ENCODE data around the gene C10orf105. TPM values are rescaled to one million over a fixed set of nuclear protein-coding genes. Genes with fewer than 3 reads are reported as not detected.

Gene C10orf105
- total RNA-seq: under 1 TPM; 0.20 to 0.42 (median 0.26) TPM

- Histone ChIP-seq H3K27me3 (no peaks in the 10 kb centered on the region), H3K27ac (peak within 1 kb of the TSS; percentile 57 to 96 (median 90))
- 81 to 83% methylated on average over 12 to 14 of the region's 14 CpGs for WGBS, 2 donors
These were observed at the start of gene C10orf105 for GRCh38 chr10:71719464-71720201. C10orf105 (minus strand) TSS chr10:71719778; CDS start chr10:71716337, 3,441 bp downstream.

GRCh38 chr10:71767420-71768035 is 48.0 kb upstream of the C10orf105 start:
- peak overlapping the region in 2 of 4 donors; percentile 16 to 21 for H3K4me3 ChIP-seq
- TF ChIP-seq POLR2A (IDR thresholded peaks at IDR 0.05): no peak
- TF ChIP-seq, protein P1, sequence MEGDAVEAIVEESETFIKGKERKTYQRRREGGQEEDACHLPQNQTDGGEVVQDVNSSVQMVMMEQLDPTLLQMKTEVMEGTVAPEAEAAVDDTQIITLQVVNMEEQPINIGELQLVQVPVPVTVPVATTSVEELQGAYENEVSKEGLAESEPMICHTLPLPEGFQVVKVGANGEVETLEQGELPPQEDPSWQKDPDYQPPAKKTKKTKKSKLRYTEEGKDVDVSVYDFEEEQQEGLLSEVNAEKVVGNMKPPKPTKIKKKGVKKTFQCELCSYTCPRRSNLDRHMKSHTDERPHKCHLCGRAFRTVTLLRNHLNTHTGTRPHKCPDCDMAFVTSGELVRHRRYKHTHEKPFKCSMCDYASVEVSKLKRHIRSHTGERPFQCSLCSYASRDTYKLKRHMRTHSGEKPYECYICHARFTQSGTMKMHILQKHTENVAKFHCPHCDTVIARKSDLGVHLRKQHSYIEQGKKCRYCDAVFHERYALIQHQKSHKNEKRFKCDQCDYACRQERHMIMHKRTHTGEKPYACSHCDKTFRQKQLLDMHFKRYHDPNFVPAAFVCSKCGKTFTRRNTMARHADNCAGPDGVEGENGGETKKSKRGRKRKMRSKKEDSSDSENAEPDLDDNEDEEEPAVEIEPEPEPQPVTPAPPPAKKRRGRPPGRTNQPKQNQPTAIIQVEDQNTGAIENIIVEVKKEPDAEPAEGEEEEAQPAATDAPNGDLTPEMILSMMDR (IDR thresholded peaks at IDR 0.05): no peak
- no peak for TF ChIP-seq EP300 (IDR thresholded peaks at IDR 0.05)
- peaks cover 7 to 100% (median 91%) of the 10 kb centered on the region in 4 donors for H3K4me1 ChIP-seq
- peaks cover 0 to 15% (median 0%) of the 10 kb centered on the region in 3 donors for H3K36me3 ChIP-seq
- no peaks in the 10 kb centered on the region for H3K27me3 ChIP-seq
- H3K27ac ChIP-seq: peak overlapping the region; percentile 88 to 98 (median 97)
- 24 to 31% methylated on average over 8 to 9 of the region's 10 CpGs for WGBS, 2 donors
- DNase-seq (ENCODE audit: low spot score in 2 of 2): peak in 1 of 2 donors; percentile 27
- no peaks in the 10 kb centered on the region for H3K9me3 ChIP-seq

More at GRCh38 chr10:71719464-71720201, at the start of gene C10orf105:
- TF ChIP-seq, protein P1 (IDR thresholded peaks at IDR 0.05): no peak
- no peak for TF ChIP-seq POLR2A (IDR thresholded peaks at IDR 0.05)
- TF ChIP-seq EP300 (IDR thresholded peaks at IDR 0.05): no peak
- no peak for DNase-seq (ENCODE audit: low spot score in 2 of 2)
- no peaks in the 10 kb centered on the region for H3K36me3 ChIP-seq
- H3K4me1 ChIP-seq: peaks cover 4 to 62% (median 52%) of the 10 kb centered on the region in 4 donors
- H3K4me3 ChIP-seq: no peak within 1 kb of the TSS
- H3K9me3 ChIP-seq: no peaks in the 10 kb centered on the region

GRCh38 chr10:71766717-71767419 is 47.3 kb upstream of the C10orf105 start:
- no peaks in the 10 kb centered on the region for H3K27me3 ChIP-seq
- H3K36me3 ChIP-seq: peaks cover 0 to 21% (median 0%) of the 10 kb centered on the region in 3 donors
- peak overlapping the region in 2 of 4 donors; percentile 16 to 21 for H3K4me3 ChIP-seq
- WGBS, 2 donors: 11 to 22% methylated on average over 9 to 10 of the region's 10 CpGs
- TF ChIP-seq EP300 (IDR thresholded peaks at IDR 0.05): peak; percentile 64 to 90
- TF ChIP-seq POLR2A (IDR thresholded peaks at IDR 0.05): peak in 1 of 2 donors; percentile 10
- TF ChIP-seq, protein P1 (IDR thresholded peaks at IDR 0.05): peak in 1 of 5 experiments; percentile 12
- DNase-seq (ENCODE audit: low spot score in 2 of 2): peak; percentile 71 to 77
- H3K27ac ChIP-seq: peak overlapping the region; percentile 88 to 98 (median 97)
- H3K4me1 ChIP-seq: peaks cover 7 to 100% (median 89%) of the 10 kb centered on the region in 4 donors
- H3K9me3 ChIP-seq: no peaks in the 10 kb centered on the region

DNA sequence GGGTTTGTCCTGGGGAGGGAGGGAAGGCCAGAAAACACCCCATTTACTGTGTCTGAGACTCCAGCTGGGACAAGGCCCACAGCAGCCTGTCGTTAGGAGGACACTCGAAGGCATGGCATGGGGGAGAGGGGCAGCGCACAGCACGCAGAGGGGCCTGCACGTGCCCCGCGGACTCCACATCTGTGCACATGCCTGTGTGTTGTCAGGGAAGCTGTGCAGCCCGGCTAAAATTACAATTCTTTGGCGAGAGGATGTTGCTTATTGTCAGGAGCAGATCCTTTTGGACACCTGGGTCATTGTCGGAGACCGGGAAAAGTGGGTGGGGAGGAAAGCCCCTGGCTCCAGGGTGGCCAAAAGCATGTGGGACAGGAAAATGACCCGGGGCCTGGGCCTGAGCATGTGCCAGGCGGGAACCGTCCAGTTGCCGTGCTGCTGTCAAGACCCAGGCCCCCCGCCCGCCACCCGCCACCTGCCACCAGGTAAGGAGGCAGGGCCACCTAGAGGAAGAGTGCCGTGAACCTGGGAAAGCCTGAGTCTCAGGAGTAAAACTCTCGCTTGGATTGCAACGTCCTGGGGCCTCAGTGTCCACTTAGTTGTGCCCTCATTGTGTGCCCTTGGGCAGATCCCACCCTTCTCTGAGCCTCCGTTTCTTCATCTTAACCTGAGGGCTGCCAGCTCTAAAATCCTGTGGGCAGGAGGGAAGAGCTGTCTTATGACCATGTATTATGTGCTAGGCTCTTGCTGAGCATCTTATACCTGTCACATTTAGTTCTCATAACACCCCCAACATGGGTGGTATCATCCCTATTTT is 46.5 kb upstream of the C10orf105 start:
- Histone ChIP-seq H3K27ac (peak overlapping the region; percentile 88 to 98 (median 97)), H3K4me1 (peaks cover 7 to 100% (median 85%) of the 10 kb centered on the region in 4 donors), H3K36me3 (peaks cover 0 to 29% (median 0%) of the 10 kb centered on the region in 3 donors), H3K4me3 (no peak overlapping the region), H3K27me3 (no peaks in the 10 kb centered on the region), H3K9me3 (no peaks in the 10 kb centered on the region)
- no peak for TF ChIP-seq POLR2A (IDR thresholded peaks at IDR 0.05)
- peak in 1 of 2 donors; percentile 8 for TF ChIP-seq EP300 (IDR thresholded peaks at IDR 0.05)
- WGBS, 2 donors: 76 to 83% methylated on average over 15 to 21 of the region's 22 CpGs
- no peak for DNase-seq (ENCODE audit: low spot score in 2 of 2)
